ENCODE data around the gene MED13L.

MED13L gene

DNA sequence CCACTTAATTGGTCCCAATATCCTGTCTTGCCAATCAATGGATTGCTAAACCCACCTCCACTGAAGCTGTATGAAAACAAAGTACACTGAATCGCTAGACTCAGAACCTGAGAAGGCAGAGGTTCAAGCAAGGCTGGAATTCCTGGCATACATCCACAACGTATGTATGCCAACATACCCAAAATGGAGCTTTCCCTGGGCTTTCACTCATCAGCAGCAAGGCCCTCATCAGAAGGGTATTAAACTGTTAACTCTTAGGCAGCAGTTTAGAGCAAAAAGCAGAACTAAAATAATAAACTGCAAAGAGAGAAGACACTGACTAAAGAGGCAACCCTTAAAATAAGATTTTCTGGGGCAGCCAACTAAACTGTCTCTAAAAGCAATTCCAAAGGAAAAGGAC is 13.6 kb downstream of the MED13L start:
- TF ChIP-seq POLR2AphosphoS5 (IDR thresholded peaks at IDR 0.05; ENCODE audit: low read depth, low read length) (no peak), SIN3A (IDR thresholded peaks at IDR 0.05; ENCODE audit: borderline replicate concordance, insufficient read depth, low read length) (no peak), FOXP2 (optimal IDR thresholded peaks at IDR 0.05; ENCODE audit: borderline replicate concordance, extremely low read depth, extremely low read length, insufficient read depth) (no peak)
- TF ChIP-seq, protein P1, sequence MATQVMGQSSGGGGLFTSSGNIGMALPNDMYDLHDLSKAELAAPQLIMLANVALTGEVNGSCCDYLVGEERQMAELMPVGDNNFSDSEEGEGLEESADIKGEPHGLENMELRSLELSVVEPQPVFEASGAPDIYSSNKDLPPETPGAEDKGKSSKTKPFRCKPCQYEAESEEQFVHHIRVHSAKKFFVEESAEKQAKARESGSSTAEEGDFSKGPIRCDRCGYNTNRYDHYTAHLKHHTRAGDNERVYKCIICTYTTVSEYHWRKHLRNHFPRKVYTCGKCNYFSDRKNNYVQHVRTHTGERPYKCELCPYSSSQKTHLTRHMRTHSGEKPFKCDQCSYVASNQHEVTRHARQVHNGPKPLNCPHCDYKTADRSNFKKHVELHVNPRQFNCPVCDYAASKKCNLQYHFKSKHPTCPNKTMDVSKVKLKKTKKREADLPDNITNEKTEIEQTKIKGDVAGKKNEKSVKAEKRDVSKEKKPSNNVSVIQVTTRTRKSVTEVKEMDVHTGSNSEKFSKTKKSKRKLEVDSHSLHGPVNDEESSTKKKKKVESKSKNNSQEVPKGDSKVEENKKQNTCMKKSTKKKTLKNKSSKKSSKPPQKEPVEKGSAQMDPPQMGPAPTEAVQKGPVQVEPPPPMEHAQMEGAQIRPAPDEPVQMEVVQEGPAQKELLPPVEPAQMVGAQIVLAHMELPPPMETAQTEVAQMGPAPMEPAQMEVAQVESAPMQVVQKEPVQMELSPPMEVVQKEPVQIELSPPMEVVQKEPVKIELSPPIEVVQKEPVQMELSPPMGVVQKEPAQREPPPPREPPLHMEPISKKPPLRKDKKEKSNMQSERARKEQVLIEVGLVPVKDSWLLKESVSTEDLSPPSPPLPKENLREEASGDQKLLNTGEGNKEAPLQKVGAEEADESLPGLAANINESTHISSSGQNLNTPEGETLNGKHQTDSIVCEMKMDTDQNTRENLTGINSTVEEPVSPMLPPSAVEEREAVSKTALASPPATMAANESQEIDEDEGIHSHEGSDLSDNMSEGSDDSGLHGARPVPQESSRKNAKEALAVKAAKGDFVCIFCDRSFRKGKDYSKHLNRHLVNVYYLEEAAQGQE (IDR thresholded peaks at IDR 0.05; ENCODE audit: insufficient read depth in 1 of 2, low read depth in 2 of 2, low read length in 2 of 2), result no peak

DNA sequence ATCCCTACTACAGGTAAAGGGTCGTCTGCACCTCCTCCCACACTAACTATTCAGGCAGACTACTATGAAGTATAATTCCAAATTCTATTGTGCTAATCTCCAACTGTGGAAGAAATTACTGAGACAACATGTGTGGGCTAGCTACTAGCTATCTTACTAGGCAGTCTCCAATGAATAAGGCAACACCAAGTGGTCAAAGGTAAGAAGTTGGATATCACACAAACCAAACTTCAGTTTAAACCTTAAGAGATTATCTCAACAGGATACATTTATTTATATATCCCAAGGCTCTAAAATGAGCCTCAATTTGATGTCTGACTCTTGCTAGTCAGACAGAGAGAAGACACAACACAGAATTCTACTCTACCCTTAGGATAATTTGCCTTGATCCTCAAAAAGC is 14.1 kb downstream of the MED13L start:
- TF ChIP-seq SIN3A (IDR thresholded peaks at IDR 0.05; ENCODE audit: borderline replicate concordance, insufficient read depth, low read length) (no peak), POLR2AphosphoS5 (IDR thresholded peaks at IDR 0.05; ENCODE audit: low read depth, low read length) (no peak), TAF1 (IDR thresholded peaks at IDR 0.05; ENCODE audit: borderline replicate concordance, insufficient read depth, low read length) (no peak), FOXP2 (optimal IDR thresholded peaks at IDR 0.05; ENCODE audit: borderline replicate concordance, extremely low read depth, extremely low read length, insufficient read depth) (no peak)
- TF ChIP-seq, protein P1 (IDR thresholded peaks at IDR 0.05; ENCODE audit: insufficient read depth in 1 of 2, low read depth in 2 of 2, low read length in 2 of 2), result no peak

DNA sequence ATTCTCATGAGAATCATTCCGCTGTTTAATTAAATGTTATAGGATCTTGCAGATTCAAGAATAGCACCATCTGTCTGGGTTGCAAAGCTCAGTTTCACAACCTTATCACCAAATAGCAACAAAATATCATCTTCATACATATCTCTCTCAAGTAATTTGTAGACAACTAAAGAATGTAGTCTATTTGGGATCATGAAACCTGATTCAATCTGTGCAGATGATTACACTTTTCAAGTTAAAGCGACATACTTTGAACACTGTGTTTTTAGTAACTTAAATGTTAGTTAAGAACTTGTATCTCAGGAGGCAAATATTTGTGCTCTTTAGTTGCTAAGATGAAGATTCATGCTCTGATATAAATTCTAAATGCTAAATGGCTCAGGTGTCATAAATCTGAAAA is 14.8 kb downstream of the MED13L start:
- no peak for TF ChIP-seq FOXP2 (optimal IDR thresholded peaks at IDR 0.05; ENCODE audit: borderline replicate concordance, extremely low read depth, extremely low read length, insufficient read depth)

DNA sequence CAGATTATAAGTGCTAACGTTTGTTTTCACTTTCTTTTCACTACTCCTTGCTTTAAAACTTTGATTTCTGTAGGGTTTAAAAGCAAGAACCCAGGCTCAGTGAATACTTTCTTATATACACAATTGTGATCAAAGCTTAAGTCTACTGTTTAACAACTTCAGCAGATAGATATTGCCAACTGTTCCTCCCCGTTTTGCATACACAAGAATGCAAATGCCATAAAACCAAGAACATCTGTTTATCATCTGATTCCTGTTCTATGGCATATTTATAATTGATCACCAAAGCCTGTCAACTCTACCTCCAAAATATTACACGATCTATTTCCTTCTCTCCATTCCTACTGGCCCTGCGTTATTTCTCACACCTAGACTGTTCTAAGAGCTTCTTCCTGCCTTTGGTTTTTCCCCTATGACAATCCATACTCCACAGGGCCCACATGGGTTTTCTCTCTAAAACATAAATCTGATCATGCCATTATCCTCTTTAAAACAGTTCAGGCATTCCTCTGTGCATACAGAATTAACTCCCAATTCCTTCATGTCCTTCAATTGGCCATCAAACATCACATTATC is 15.9 kb downstream of the MED13L start:
- no peak for TF ChIP-seq TAF1 (IDR thresholded peaks at IDR 0.05; ENCODE audit: borderline replicate concordance, insufficient read depth, low read length)
- TF ChIP-seq, protein P1 (IDR thresholded peaks at IDR 0.05; ENCODE audit: insufficient read depth in 1 of 2, low read depth in 2 of 2, low read length in 2 of 2), result no peak
- TF ChIP-seq POLR2AphosphoS5 (IDR thresholded peaks at IDR 0.05; ENCODE audit: low read depth, low read length), result no peak
- no peak for TF ChIP-seq FOXP2 (optimal IDR thresholded peaks at IDR 0.05; ENCODE audit: borderline replicate concordance, extremely low read depth, extremely low read length, insufficient read depth)

DNA sequence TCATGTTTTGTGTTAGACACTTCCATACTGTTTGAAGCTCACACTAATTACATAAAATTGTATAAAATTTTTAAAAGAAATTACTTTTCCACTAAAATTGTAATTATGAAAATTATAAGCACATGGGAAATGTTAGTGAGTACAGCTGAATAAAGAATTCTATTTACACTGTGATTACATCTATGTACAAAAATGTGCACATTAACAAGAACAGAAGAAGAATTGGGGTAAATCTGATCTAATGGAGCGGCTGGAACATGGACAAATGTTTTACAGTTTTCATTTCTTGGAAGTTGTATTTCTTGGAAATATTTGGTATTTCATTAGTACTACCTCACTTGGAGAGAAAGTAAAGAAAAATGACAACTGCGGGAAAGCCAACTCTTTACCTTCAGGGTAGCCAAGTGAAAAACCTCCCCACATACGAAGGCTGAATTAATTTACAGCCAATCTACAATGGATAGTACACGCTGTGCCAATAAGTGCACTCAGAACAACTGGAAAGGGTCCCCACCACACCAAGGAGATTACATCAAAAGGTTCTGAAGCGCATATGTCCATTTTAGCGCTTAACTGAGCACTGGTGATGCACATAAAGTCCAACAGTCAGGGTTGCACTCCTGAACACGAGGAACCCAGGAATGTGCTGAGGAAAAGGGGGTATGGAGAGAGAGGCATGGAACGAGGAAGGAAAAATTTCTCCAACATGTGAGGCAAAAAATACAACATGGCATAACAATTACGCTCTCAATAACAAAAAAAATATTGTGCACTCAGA is 17.5 kb downstream of the MED13L start:
- TF ChIP-seq TAF1 (IDR thresholded peaks at IDR 0.05; ENCODE audit: borderline replicate concordance, insufficient read depth, low read length), result no peak
- no peak for TF ChIP-seq SIN3A (IDR thresholded peaks at IDR 0.05; ENCODE audit: borderline replicate concordance, insufficient read depth, low read length)
- no peak for TF ChIP-seq POLR2AphosphoS5 (IDR thresholded peaks at IDR 0.05; ENCODE audit: low read depth, low read length)
- no peak for TF ChIP-seq FOXP2 (optimal IDR thresholded peaks at IDR 0.05; ENCODE audit: borderline replicate concordance, extremely low read depth, extremely low read length, insufficient read depth)
- TF ChIP-seq, protein P1 (IDR thresholded peaks at IDR 0.05; ENCODE audit: insufficient read depth in 1 of 2, low read depth in 2 of 2, low read length in 2 of 2), result no peak

All from PFSK-1 (cell line).